ENCODE measurements around the gene PHYKPL. TPM values are rescaled to one million over a fixed set of nuclear protein-coding genes. Genes with fewer than 3 reads are reported as not detected.
"Not testable (repeated sequence)": the region's sequence is repeated elsewhere in the genome, so short reads cannot be mapped to it uniquely, and the experiment has no call there.

PHYKPL gene
- total RNA-seq, 1 donor from 2014 or later, result 20.5 TPM

- Histone ChIP-seq H3K9ac (no peak overlapping the region), H3K36me3 (no peaks in the 10 kb centered on the region), H3K4me3 (no peak overlapping the region), H3K27ac (no peak overlapping the region), H3K79me2 (ENCODE audit: low read depth) (peaks cover 3% of the 10 kb centered on the region), H3K4me1 (peaks cover 14% of the 10 kb centered on the region), H4K20me1 (ENCODE audit: low read depth) (no peaks in the 10 kb centered on the region), H3K9me3 (ENCODE audit: low read depth) (no peaks in the 10 kb centered on the region), H2AFZ (replicated peaks) (no peak overlapping the region), H3K4me2 (no peak overlapping the region), H3F3A (ENCODE audit: low read depth) (peaks cover 31% of the 10 kb centered on the region), H3K27me3 (peaks cover 9% of the 10 kb centered on the region)
- no peak overlapping the region for H3K4me3 Mint-ChIP-seq
- peaks cover 31% of the 10 kb centered on the region for H3K4me1 Mint-ChIP-seq
- H3K9me3 Mint-ChIP-seq, result peaks cover 4% of the 10 kb centered on the region
- H3K27ac Mint-ChIP-seq, result no peak overlapping the region
- H3K27me3 Mint-ChIP-seq (ENCODE audit: insufficient read depth, low read depth), result peaks cover 17% of the 10 kb centered on the region
- H3K36me3 Mint-ChIP-seq, result no peaks in the 10 kb centered on the region
- no peak for TF ChIP-seq EZH2 (IDR thresholded peaks at IDR 0.05)
- no peak for TF ChIP-seq CTCF (IDR thresholded peaks at IDR 0.05)
- no peak for TF ChIP-seq EZH2phosphoT487 (IDR thresholded peaks at IDR 0.05)
- DNase-seq (ENCODE audit: low spot score), result no peak
Measured at GRCh38 chr5:178198706-178199105, 33.9 kb downstream of the PHYKPL start.

- not testable (repeated sequence) for H3K79me2 ChIP-seq (ENCODE audit: low read depth); H3K4me2 ChIP-seq; H3K27me3 ChIP-seq; H2AFZ ChIP-seq (replicated peaks); H4K20me1 ChIP-seq (ENCODE audit: low read depth); H3K9me3 Mint-ChIP-seq; DNase-seq (ENCODE audit: low spot score); H3K36me3 Mint-ChIP-seq; H3K9me3 ChIP-seq (ENCODE audit: low read depth); H3K9ac ChIP-seq; H3K27ac Mint-ChIP-seq; H3K4me3 Mint-ChIP-seq; H3K27ac ChIP-seq; H3K36me3 ChIP-seq; H3K4me3 ChIP-seq
- peaks cover 19% of the 10 kb centered on the region for H3K27me3 Mint-ChIP-seq (ENCODE audit: insufficient read depth, low read depth)
- H3K4me1 Mint-ChIP-seq, result peaks cover 35% of the 10 kb centered on the region
- H3K4me1 ChIP-seq, result peaks cover 14% of the 10 kb centered on the region
- peaks cover 30% of the 10 kb centered on the region for H3F3A ChIP-seq (ENCODE audit: low read depth)
Measured at GRCh38 chr5:178198151-178198550, 34.5 kb downstream of the PHYKPL start.

GRCh38 chr5:178196986-178197385 lies 35.6 kb downstream of the PHYKPL start:
- Histone ChIP-seq H3K27ac (peak overlapping the region; percentile 62), H3K9ac (no peak overlapping the region), H3K36me3 (no peaks in the 10 kb centered on the region), H3K27me3 (peaks cover 5% of the 10 kb centered on the region), H3K79me2 (ENCODE audit: low read depth) (no peaks in the 10 kb centered on the region), H3K4me2 (peak overlapping the region; percentile 63), H2AFZ (replicated peaks) (no peak overlapping the region), H3K9me3 (ENCODE audit: low read depth) (no peaks in the 10 kb centered on the region), H3K4me3 (no peak overlapping the region), H4K20me1 (ENCODE audit: low read depth) (no peaks in the 10 kb centered on the region), H3F3A (ENCODE audit: low read depth) (peaks cover 23% of the 10 kb centered on the region), H3K4me1 (peaks cover 14% of the 10 kb centered on the region)
- H3K9me3 Mint-ChIP-seq, result peaks cover 11% of the 10 kb centered on the region
- H3K4me1 Mint-ChIP-seq, result peaks cover 35% of the 10 kb centered on the region
- H3K36me3 Mint-ChIP-seq, result no peaks in the 10 kb centered on the region
- H3K27me3 Mint-ChIP-seq (ENCODE audit: insufficient read depth, low read depth), result peaks cover 16% of the 10 kb centered on the region
- no peak for DNase-seq (ENCODE audit: low spot score)
- TF ChIP-seq EZH2phosphoT487 (IDR thresholded peaks at IDR 0.05) (no peak), CTCF (IDR thresholded peaks at IDR 0.05) (peak; percentile 44)
- no peak overlapping the region for H3K27ac Mint-ChIP-seq
- H3K4me3 Mint-ChIP-seq, result peak overlapping the region; percentile 21

- TF ChIP-seq CTCF (IDR thresholded peaks at IDR 0.05) (no peak), EZH2 (IDR thresholded peaks at IDR 0.05) (no peak), EZH2phosphoT487 (IDR thresholded peaks at IDR 0.05) (no peak)
- Histone ChIP-seq H3K27ac (peak overlapping the region; percentile 62), H3K79me2 (ENCODE audit: low read depth) (no peaks in the 10 kb centered on the region), H4K20me1 (ENCODE audit: low read depth) (no peaks in the 10 kb centered on the region), H2AFZ (replicated peaks) (peak overlapping the region; percentile 31), H3K4me1 (peaks cover 14% of the 10 kb centered on the region), H3K27me3 (no peaks in the 10 kb centered on the region), H3K9me3 (ENCODE audit: low read depth) (no peaks in the 10 kb centered on the region), H3K4me3 (peak overlapping the region; percentile 9), H3F3A (ENCODE audit: low read depth) (peaks cover 17% of the 10 kb centered on the region), H3K9ac (no peak overlapping the region), H3K4me2 (peak overlapping the region; percentile 63), H3K36me3 (no peaks in the 10 kb centered on the region)
- Mint-ChIP-seq H3K27me3 (ENCODE audit: insufficient read depth, low read depth) (peaks cover 13% of the 10 kb centered on the region), H3K4me3 (peak overlapping the region; percentile 72), H3K27ac (peak overlapping the region; percentile 96), H3K9me3 (peaks cover 11% of the 10 kb centered on the region), H3K36me3 (no peaks in the 10 kb centered on the region), H3K4me1 (peaks cover 35% of the 10 kb centered on the region)
- DNase-seq (ENCODE audit: low spot score), result peak; percentile 70
Measured at GRCh38 chr5:178196281-178196812, 36.3 kb downstream of the PHYKPL start.
